Thyroid gland (tissue), 4 donors: ENCODE data around the gene GIMD1.

Experiments used
- CTCF ChIP-seq, 6 experiments: fragments of 200-600 bp in 3 of 6; fragments of 450-650 bp in 3 of 6; sonication (generic) in 3 of 6; IDR thresholded peaks; one replicate each; pipeline ENCODE4 v1.5.1; 2016 to 2019; ENCODE audit warnings: antibody characterized with exemption in 6 of 6, mild to moderate bottlenecking in 2 of 6, inconsistent platforms in 1 of 6, moderate library complexity in 1 of 6
- POLR2A ChIP-seq, 2 donors: fragments of 450-650 bp; IDR thresholded peaks; one replicate each; pipeline ENCODE4 v1.6.1; 2017; ENCODE audit warnings: antibody characterized with exemption in 2 of 2, mild to moderate bottlenecking in 2 of 2, moderate library complexity in 1 of 2

- TF ChIP-seq CTCF (IDR thresholded peaks at IDR 0.05) = no peak
- no peak for TF ChIP-seq POLR2A (IDR thresholded peaks at IDR 0.05)
These were observed 4.3 kb downstream of the GIMD1 start for GRCh38 chr4:106364282-106364681.
